Aorta (tissue), 5 donors: Measurements from ENCODE around the gene TMPRSS2. TPM values are rescaled to one million over a fixed set of nuclear protein-coding genes. Genes with fewer than 3 reads are reported as not detected.

Source experiments
- ATAC-seq: fragments of 200-7000 bp; cut with Tn5 transposase; one replicate; pipeline ENCODE4 v1.9.1; 2022; ENCODE audit warnings: moderate library complexity; ENCODE audit not compliant: low FRiP score
- DNase-seq, 2 donors: peaks; one replicate each; pipeline ENCODE4 v3.0.0-alpha.2; 2020
- H3K27ac ChIP-seq, 2 donors: one replicate each; pipeline ENCODE4 v1.5.1; 2013; ENCODE audit warnings: low read length in 2 of 2, mild to moderate bottlenecking in 2 of 2, moderate library complexity in 2 of 2, control low read depth in 1 of 2, inconsistent platforms in 1 of 2, low read depth in 1 of 2
- H3K27me3 ChIP-seq, 2 donors: one replicate each; pipeline ENCODE4 v1.6.1; 2013; ENCODE audit warnings: control low read depth in 1 of 2, low read length in 1 of 2, mild to moderate bottlenecking in 1 of 2, moderate library complexity in 1 of 2; ENCODE audit not compliant: insufficient read depth in 2 of 2, control insufficient read depth in 1 of 2
- H3K36me3 ChIP-seq, 2 donors: one replicate each; pipeline ENCODE4 v1.6.1; 2013; ENCODE audit warnings: control low read depth in 1 of 2, low read length in 1 of 2, mild to moderate bottlenecking in 1 of 2; ENCODE audit not compliant: insufficient read depth in 2 of 2, control insufficient read depth in 1 of 2
- H3K4me1 ChIP-seq, 2 donors: one replicate each; pipeline ENCODE4 v1.6.1; 2013; ENCODE audit warnings: low read length in 2 of 2, control low read depth in 1 of 2, mild to moderate bottlenecking in 1 of 2, moderate library complexity in 1 of 2; ENCODE audit not compliant: insufficient read depth in 2 of 2, control insufficient read depth in 1 of 2
- H3K4me3 ChIP-seq, 2 donors: one replicate each; pipeline ENCODE4 v1.5.1; 2013; ENCODE audit warnings: low read length in 2 of 2, control low read depth in 1 of 2, mild to moderate bottlenecking in 1 of 2
- H3K9me3 ChIP-seq: one replicate; pipeline ENCODE4 v1.6.1; 2013; ENCODE audit warnings: mild to moderate bottlenecking, low read length; ENCODE audit not compliant: control insufficient read depth
- WGBS, 2 donors: extraction: QIAGEN DNeasy Blood & Tissue Kit; methylation state at CpG; one replicate each; pipeline ENCODE4 v1.1.7; 2013; 5-methylcytosine and 5-hydroxymethylcytosine counted together
- intact Hi-C, 2 donors: fragments of 100-400 bp; cut with DNase I; formaldehyde crosslinking; loops; one replicate each; pipeline versions ENCODE4 v1.14.2 to v1.15.0; 2022
- polyA plus RNA-seq, 2 donors: library from polyadenylated mRNA; stranded (reverse); fragments of 200-250 nt; gene quantifications; one replicate each; pipeline ENCODE4 v1.2.3, GENCODE V29; 2013
- total RNA-seq, 2 donors: library from RNA; stranded (reverse); fragmentation: NEBNext Ultra II Directional; extraction: Animal tissue kit (Norgen Biotek cat#: 25700); gene quantifications; one replicate each; pipeline ENCODE4 v1.2.1, GENCODE V29; 2021
- donor health status: healthy with polysubstance abuse.
- donor health status: Bipolar disorder and iron deficiency.
- donor health status: DM: no; HTN: no; CAD: no.
- donor health status: DM: no; HTN: no; CAD: no.
- donor health status: DM: yes; HTN: yes; CAD: no.

The TMPRSS2 gene
- total and polyA plus RNA-seq, 4 donors = 0.10 to 10.4 TPM; not detected in 2

DNA sequence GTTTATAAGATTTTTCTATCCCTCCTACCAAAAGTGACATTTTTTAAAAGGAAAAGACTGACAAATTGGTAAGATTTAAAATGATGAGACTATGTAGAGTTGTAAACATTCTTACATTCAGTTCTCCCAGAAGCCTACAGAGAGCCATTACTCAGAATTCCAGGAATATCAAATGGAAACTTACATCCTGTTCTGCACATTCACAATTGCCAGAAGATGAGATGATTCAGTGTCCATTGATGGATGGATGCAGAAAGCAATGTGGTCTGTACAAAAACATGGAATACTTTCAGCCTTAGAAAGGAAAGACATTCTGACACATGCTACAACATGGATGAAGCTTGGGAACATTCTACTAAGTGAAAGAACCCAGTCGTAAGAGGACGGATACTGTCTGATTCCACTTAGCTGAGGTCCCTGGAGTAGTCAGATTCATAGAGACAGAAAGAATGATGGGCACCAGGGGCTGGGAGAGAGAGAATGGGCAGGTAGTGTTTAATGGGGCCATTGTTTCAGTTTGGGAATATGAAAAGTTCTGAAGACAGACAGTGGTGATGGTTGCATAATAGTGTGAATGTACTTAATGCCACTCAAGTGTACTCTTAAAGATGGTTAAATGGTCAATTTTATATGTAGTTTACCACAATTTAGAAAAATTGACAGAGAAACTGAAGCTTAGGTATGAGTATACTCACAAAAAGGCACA, 65.3 kb downstream of the TMPRSS2 start:
- no peak for DNase-seq
- H3K4me3 ChIP-seq = no peak overlapping the region
- H3K27ac ChIP-seq = no peak overlapping the region
- H3K9me3 ChIP-seq = no peaks in the 10 kb centered on the region
- 85 to 88% methylated on average over 2 of the region's 2 CpGs for WGBS, 2 donors
- ATAC-seq = no peak
- H3K27me3 ChIP-seq = no peaks in the 10 kb centered on the region
- H3K4me1 ChIP-seq = no peaks in the 10 kb centered on the region
- intact Hi-C loops = no loop called here
- H3K36me3 ChIP-seq = peaks cover 10 to 12% of the 10 kb centered on the region in 2 donors

GRCh38 chr21:41441546-41441945, 66.4 kb downstream of the TMPRSS2 start:
- no peak for DNase-seq
- H3K4me1 ChIP-seq = no peaks in the 10 kb centered on the region
- H3K27me3 ChIP-seq = no peaks in the 10 kb centered on the region
- ATAC-seq = no peak
- no peak overlapping the region for H3K27ac ChIP-seq
- WGBS, 2 donors = 95% methylated on average over 14 of the region's 14 CpGs
- no peak overlapping the region for H3K4me3 ChIP-seq
- H3K36me3 ChIP-seq = peaks cover 5 to 19% of the 10 kb centered on the region in 2 donors
- intact Hi-C loops = no loop called here
- no peaks in the 10 kb centered on the region for H3K9me3 ChIP-seq

GRCh38 chr21:41439248-41439647, 68.7 kb downstream of the TMPRSS2 start:
- ATAC-seq (no peak), DNase-seq (no peak)
- Histone ChIP-seq H3K4me1 (no peaks in the 10 kb centered on the region), H3K4me3 (no peak overlapping the region), H3K27me3 (no peaks in the 10 kb centered on the region), H3K27ac (no peak overlapping the region), H3K9me3 (no peaks in the 10 kb centered on the region), H3K36me3 (peaks cover 0 to 21% of the 10 kb centered on the region in 2 donors)
- intact Hi-C loops = no loop called here
- 69 to 70% methylated on average over 4 of the region's 4 CpGs for WGBS, 2 donors

- H3K27ac ChIP-seq = no peak overlapping the region
- H3K9me3 ChIP-seq = no peaks in the 10 kb centered on the region
- H3K4me3 ChIP-seq = no peak overlapping the region
- no peaks in the 10 kb centered on the region for H3K27me3 ChIP-seq
- WGBS, 2 donors = 87% methylated on average over 13 of the region's 13 CpGs
- DNase-seq (no peak), ATAC-seq (no peak)
- intact Hi-C loops = no loop called here
- H3K4me1 ChIP-seq = no peaks in the 10 kb centered on the region
- H3K36me3 ChIP-seq = peaks cover 0 to 19% of the 10 kb centered on the region in 2 donors
Measured at GRCh38 chr21:41438425-41439113, 69.4 kb downstream of the TMPRSS2 start.

- 69 to 75% methylated on average over 2 of the region's 2 CpGs for WGBS, 2 donors
- ATAC-seq (no peak), DNase-seq (no peak)
- Histone ChIP-seq H3K4me1 (no peaks in the 10 kb centered on the region), H3K27ac (no peak overlapping the region), H3K27me3 (no peaks in the 10 kb centered on the region), H3K9me3 (no peaks in the 10 kb centered on the region), H3K36me3 (peaks cover 0 to 19% of the 10 kb centered on the region in 2 donors), H3K4me3 (no peak overlapping the region)
- intact Hi-C loops = no loop called here
Measured at GRCh38 chr21:41437729-41438128, 70.2 kb downstream of the TMPRSS2 start.

DNA sequence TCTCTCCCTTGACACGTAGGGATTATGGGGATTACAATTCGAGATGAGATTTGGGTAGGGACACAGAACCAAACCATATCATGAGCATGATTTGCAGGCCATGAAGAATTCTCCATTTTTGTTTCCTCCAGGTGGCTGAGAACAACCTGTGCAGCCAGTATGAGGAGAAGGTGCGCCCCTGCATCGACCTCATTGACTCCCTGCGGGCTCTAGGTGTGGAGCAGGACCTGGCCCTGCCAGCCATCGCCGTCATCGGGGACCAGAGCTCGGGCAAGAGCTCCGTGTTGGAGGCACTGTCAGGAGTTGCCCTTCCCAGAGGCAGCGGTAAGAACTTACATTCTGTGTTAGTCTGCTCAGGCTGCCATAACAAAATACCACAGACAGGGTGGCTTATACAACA, 72.3 kb downstream of the TMPRSS2 start:
- Histone ChIP-seq H3K9me3 (no peaks in the 10 kb centered on the region), H3K36me3 (peaks cover 0 to 19% of the 10 kb centered on the region in 2 donors), H3K27me3 (no peaks in the 10 kb centered on the region), H3K27ac (no peak overlapping the region), H3K4me1 (no peaks in the 10 kb centered on the region), H3K4me3 (no peak overlapping the region)
- ATAC-seq (no peak), DNase-seq (no peak)
- 94 to 96% methylated on average over 11 of the region's 11 CpGs for WGBS, 2 donors
- intact Hi-C loops = no loop called here

GRCh38 chr21:41433566-41433965, 74.4 kb downstream of the TMPRSS2 start:
- intact Hi-C loops = no loop called here
- H3K36me3 ChIP-seq = peaks cover 0 to 19% of the 10 kb centered on the region in 2 donors
- no peak overlapping the region for H3K4me3 ChIP-seq
- no peaks in the 10 kb centered on the region for H3K27me3 ChIP-seq
- H3K27ac ChIP-seq = no peak overlapping the region
- DNase-seq = no peak
- ATAC-seq = no peak
- 93 to 97% methylated on average over 2 of the region's 2 CpGs for WGBS, 2 donors
- H3K9me3 ChIP-seq = no peaks in the 10 kb centered on the region
- H3K4me1 ChIP-seq = no peaks in the 10 kb centered on the region

DNA sequence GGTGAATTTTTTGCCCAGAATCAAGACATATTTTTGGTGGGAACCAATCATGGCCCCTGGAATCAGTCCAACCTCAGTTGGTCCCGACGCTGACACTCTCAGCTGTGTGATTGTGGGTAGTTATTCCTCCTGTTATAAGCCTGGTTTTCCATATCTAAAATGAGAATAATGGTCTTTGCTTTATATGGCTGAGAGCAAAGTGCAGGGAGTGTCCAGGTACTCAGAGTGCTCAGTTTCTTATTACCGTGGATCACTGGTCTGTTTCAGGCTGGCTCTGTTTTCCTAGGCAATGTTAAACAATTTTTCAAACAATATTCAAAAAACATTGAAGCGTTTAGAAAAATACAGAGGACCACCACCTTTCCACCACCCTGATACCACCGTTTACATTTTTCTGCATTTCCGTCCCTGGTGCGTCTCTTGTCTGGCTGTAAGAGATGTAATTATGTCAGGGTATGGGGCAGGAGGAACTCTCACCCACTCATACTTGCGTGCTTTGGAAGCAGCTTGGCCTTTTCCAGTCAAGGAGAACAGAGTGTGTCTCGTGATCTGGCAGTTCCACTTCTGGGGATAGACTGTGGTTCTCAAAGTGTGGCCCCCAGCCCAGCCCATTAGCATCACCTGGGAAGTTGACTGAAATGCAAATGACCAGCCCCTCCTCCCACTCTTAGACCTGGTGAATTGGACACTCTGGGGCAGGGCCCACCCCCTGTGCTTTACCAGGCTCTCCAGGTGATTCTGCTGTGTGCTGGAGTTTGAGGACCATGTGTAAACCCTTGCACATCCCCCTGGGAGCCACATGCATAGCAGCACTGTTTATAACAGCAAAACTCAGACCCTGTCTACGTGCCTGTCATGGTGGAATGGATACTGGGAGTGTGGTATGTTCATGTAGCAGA, 75.1 kb downstream of the TMPRSS2 start:
- Histone ChIP-seq H3K27me3 (no peaks in the 10 kb centered on the region), H3K9me3 (no peaks in the 10 kb centered on the region), H3K4me1 (no peaks in the 10 kb centered on the region), H3K27ac (no peak overlapping the region), H3K36me3 (peaks cover 0 to 19% of the 10 kb centered on the region in 2 donors), H3K4me3 (no peak overlapping the region)
- DNase-seq (no peak), ATAC-seq (no peak)
- 93 to 95% methylated on average over 10 of the region's 10 CpGs for WGBS, 2 donors
- intact Hi-C loops = no loop called here
